Activated naive CD4-positive, alpha-beta T cell treated with anti-CD3 and anti-CD28 coated beads, Interleukin-2, amount 10 ng/mL, durations not matched to agents 7 days and 5 days (primary cell): ENCODE results near the gene SUGCT.

ENCODE experiments used
- CTCF ChIA-PET: fragments of 350-600 bp; sonication (Branson Sonifier 250); formaldehyde crosslinking; loops from one replicate; lab custom pipeline; 2021; ENCODE audit warnings: antibody characterized with exemption; lab: Charles Lee
- DNase-seq: peaks from one replicate; pipeline ENCODE4 v3.0.0-alpha.2; 2020
- H3K27ac Mint-ChIP-seq: one replicate; pipeline ENCODE4 v1.8.0; 2021; ENCODE audit warnings: mild to moderate bottlenecking, moderate library complexity, mixed read lengths
- H3K27me3 Mint-ChIP-seq: one replicate; pipeline ENCODE4 v1.8.0; 2021; ENCODE audit warnings: mild to moderate bottlenecking, mixed read lengths
- H3K36me3 Mint-ChIP-seq: one replicate; pipeline ENCODE4 v1.8.0; 2021; ENCODE audit warnings: mixed read lengths
- H3K4me1 Mint-ChIP-seq: one replicate; pipeline ENCODE4 v1.8.0; 2021; ENCODE audit warnings: mixed read lengths
- H3K4me3 Mint-ChIP-seq: one replicate; pipeline ENCODE4 v1.8.0; 2021; ENCODE audit warnings: mild to moderate bottlenecking, moderate library complexity, mixed read lengths
- H3K9me3 Mint-ChIP-seq: one replicate; pipeline ENCODE4 v1.8.0; 2021; ENCODE audit warnings: mixed read lengths

The SUGCT gene

GRCh38 chr7:40865441-40866233, 730.8 kb downstream of the SUGCT start:
- CTCF ChIA-PET = no interaction called here
- Mint-ChIP-seq H3K36me3 (no peaks in the 10 kb centered on the region), H3K27ac (no peak overlapping the region), H3K9me3 (no peaks in the 10 kb centered on the region), H3K4me3 (no peak overlapping the region), H3K4me1 (no peaks in the 10 kb centered on the region), H3K27me3 (no peaks in the 10 kb centered on the region)
- no peak for DNase-seq

- H3K4me3 Mint-ChIP-seq = no peak overlapping the region
- no peak overlapping the region for H3K27ac Mint-ChIP-seq
- H3K36me3 Mint-ChIP-seq = no peaks in the 10 kb centered on the region
- no peaks in the 10 kb centered on the region for H3K27me3 Mint-ChIP-seq
- H3K9me3 Mint-ChIP-seq = no peaks in the 10 kb centered on the region
- H3K4me1 Mint-ChIP-seq = no peaks in the 10 kb centered on the region
- DNase-seq = no peak
- CTCF ChIA-PET = no interaction called here
Observed at GRCh38 chr7:40866601-40867000, 731.8 kb downstream of the SUGCT start.

DNA sequence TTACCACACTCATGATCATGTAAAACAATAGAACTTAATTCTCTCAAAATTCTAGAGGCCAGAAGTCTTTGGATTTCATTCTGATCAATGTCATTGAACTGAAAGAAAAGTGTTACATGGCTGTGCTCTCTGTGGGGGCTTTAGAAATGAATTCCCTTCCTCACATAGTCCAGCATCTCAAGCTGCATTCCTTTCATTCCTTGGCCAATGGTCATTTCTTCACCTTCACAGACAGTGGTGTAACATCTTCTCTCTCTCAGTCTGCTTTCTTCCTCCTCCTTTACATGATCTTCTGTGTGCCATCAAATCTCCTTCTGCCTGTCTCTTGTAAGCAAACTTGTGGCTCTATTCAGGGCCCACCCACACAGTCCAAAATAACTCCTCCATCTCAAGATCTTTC, 735.3 kb downstream of the SUGCT start:
- no peak overlapping the region for H3K27ac Mint-ChIP-seq
- CTCF ChIA-PET = no interaction called here
- H3K9me3 Mint-ChIP-seq = no peaks in the 10 kb centered on the region
- no peaks in the 10 kb centered on the region for H3K4me1 Mint-ChIP-seq
- H3K36me3 Mint-ChIP-seq = no peaks in the 10 kb centered on the region
- H3K4me3 Mint-ChIP-seq = no peak overlapping the region
- no peaks in the 10 kb centered on the region for H3K27me3 Mint-ChIP-seq
- no peak for DNase-seq

- CTCF ChIA-PET = no interaction called here
- no peaks in the 10 kb centered on the region for H3K36me3 Mint-ChIP-seq
Observed at GRCh38 chr7:40873248-40873647, 738.4 kb downstream of the SUGCT start.

GRCh38 chr7:40874756-40875155, 740.0 kb downstream of the SUGCT start:
- Mint-ChIP-seq H3K9me3 (no peaks in the 10 kb centered on the region), H3K27me3 (no peaks in the 10 kb centered on the region), H3K27ac (no peak overlapping the region), H3K36me3 (no peaks in the 10 kb centered on the region), H3K4me1 (no peaks in the 10 kb centered on the region), H3K4me3 (no peak overlapping the region)
- DNase-seq = no peak
- CTCF ChIA-PET = no interaction called here

More at GRCh38 chr7:40873248-40873647, 738.4 kb downstream of the SUGCT start:
- no peaks in the 10 kb centered on the region for H3K27me3 Mint-ChIP-seq
- no peaks in the 10 kb centered on the region for H3K4me1 Mint-ChIP-seq
- H3K4me3 Mint-ChIP-seq = no peak overlapping the region
- DNase-seq = no peak
- H3K9me3 Mint-ChIP-seq = no peaks in the 10 kb centered on the region
- H3K27ac Mint-ChIP-seq = no peak overlapping the region

GRCh38 chr7:40876601-40877000, 741.8 kb downstream of the SUGCT start:
- H3K36me3 Mint-ChIP-seq = no peaks in the 10 kb centered on the region
- no peak overlapping the region for H3K27ac Mint-ChIP-seq
- CTCF ChIA-PET = no interaction called here
- DNase-seq = no peak
- no peaks in the 10 kb centered on the region for H3K4me1 Mint-ChIP-seq
- H3K27me3 Mint-ChIP-seq = no peaks in the 10 kb centered on the region
- H3K9me3 Mint-ChIP-seq = no peaks in the 10 kb centered on the region
- H3K4me3 Mint-ChIP-seq = no peak overlapping the region

DNA sequence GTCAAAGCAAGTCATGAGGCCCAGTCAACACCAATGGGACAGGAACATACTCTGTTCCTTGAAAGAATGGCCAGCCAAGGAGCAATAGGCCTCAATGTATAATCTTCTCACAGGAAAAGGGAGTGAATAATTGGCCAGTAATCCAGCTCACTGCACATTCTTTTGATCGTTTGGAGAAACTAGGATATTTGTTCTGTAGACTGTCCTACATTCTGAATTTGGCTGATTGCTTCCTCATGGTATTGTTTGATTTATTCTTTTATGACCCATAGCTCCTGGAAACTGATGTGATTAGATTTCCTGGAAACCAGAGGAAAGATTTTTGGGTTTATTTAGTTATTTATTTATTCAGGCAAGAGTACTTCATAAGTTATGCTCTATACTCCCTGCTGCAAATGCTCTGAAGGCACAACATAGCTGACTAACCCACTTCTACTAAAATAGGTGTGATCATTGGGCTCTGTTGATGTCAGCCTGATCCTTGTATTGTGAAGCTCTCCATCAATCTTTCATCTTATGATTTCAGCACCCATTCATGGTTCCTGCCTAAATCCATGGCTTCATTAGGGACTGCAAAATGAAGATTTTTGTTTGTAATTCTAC, 745.2 kb downstream of the SUGCT start:
- Mint-ChIP-seq H3K27me3 (no peaks in the 10 kb centered on the region), H3K27ac (no peak overlapping the region), H3K4me3 (no peak overlapping the region), H3K9me3 (no peaks in the 10 kb centered on the region), H3K36me3 (no peaks in the 10 kb centered on the region), H3K4me1 (no peaks in the 10 kb centered on the region)
- CTCF ChIA-PET = no interaction called here
- no peak for DNase-seq

GRCh38 chr7:40880581-40880980, 745.8 kb downstream of the SUGCT start:
- no peak for DNase-seq
- H3K27me3 Mint-ChIP-seq = no peaks in the 10 kb centered on the region
- CTCF ChIA-PET = no interaction called here

DNA sequence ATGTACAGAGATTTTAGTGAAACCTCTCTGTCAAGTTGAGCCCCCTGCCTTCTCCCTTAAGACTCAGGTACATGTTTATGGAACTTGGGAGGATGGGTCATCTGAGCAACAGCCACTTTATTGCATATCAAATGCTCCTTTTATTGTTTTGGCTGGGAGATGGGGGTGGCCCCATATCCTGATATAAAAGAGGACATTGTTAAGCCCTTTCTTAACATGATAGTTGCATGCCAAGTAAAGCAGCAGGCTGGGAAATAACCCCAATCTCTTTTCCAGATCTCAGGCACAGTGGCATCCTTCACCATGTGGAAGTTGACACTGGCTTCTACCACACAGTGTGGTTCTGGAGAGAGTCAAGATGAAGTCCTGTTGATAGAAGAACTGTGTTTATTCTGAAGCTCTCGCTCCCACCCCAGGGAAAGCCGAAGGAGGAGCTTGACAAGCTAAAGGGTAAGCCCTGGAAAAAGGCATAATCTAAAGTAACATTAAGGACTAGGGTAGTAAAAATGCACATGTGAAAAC, 746.7 kb downstream of the SUGCT start:
- DNase-seq = no peak
- no peak overlapping the region for H3K27ac Mint-ChIP-seq
- CTCF ChIA-PET = no interaction called here
- peaks cover 4% of the 10 kb centered on the region for H3K9me3 Mint-ChIP-seq
- no peaks in the 10 kb centered on the region for H3K4me1 Mint-ChIP-seq
- H3K4me3 Mint-ChIP-seq = no peak overlapping the region
- no peaks in the 10 kb centered on the region for H3K36me3 Mint-ChIP-seq
- H3K27me3 Mint-ChIP-seq = no peaks in the 10 kb centered on the region

More at GRCh38 chr7:40880581-40880980, 745.8 kb downstream of the SUGCT start:
- peaks cover 1% of the 10 kb centered on the region for H3K9me3 Mint-ChIP-seq
- no peaks in the 10 kb centered on the region for H3K36me3 Mint-ChIP-seq
- no peak overlapping the region for H3K27ac Mint-ChIP-seq
- H3K4me3 Mint-ChIP-seq = no peak overlapping the region
- no peaks in the 10 kb centered on the region for H3K4me1 Mint-ChIP-seq

DNA sequence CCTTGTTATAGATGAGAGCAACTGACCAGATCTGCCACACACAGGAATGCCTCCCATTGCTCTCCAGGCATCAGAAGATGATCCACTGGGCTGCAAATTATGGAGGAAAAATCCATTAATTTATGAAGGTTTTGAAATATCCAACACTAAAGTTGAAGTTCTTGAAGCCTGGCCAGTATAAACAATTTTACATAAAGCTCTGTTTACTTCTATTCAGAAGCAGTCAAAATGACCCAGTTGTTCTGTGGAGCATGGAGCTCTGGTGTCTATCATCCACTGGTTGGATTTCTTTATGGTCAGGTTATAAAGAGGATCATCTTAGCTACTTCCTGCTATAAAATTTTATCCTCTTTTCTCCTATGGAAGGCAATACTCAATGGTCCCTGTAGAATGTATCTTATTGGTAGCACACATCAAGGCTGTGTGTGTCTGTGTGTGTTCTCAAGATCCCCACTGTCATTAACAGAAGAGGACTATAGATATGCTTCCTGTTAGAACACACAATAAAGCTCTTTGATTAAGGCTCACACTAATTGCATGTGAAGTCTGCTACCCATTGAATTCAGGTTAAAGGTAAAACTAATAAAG, 747.4 kb downstream of the SUGCT start:
- Mint-ChIP-seq H3K27ac (no peak overlapping the region), H3K4me3 (no peak overlapping the region), H3K4me1 (no peaks in the 10 kb centered on the region), H3K36me3 (no peaks in the 10 kb centered on the region), H3K27me3 (no peaks in the 10 kb centered on the region), H3K9me3 (peaks cover 4% of the 10 kb centered on the region)
- CTCF ChIA-PET = no interaction called here
- no peak for DNase-seq

GRCh38 chr7:40883826-40884225, 749.0 kb downstream of the SUGCT start:
- Mint-ChIP-seq H3K27ac (no peak overlapping the region), H3K4me1 (no peaks in the 10 kb centered on the region), H3K9me3 (peaks cover 4% of the 10 kb centered on the region), H3K27me3 (no peaks in the 10 kb centered on the region), H3K4me3 (no peak overlapping the region), H3K36me3 (no peaks in the 10 kb centered on the region)
- CTCF ChIA-PET = no interaction called here
- DNase-seq = no peak

DNA sequence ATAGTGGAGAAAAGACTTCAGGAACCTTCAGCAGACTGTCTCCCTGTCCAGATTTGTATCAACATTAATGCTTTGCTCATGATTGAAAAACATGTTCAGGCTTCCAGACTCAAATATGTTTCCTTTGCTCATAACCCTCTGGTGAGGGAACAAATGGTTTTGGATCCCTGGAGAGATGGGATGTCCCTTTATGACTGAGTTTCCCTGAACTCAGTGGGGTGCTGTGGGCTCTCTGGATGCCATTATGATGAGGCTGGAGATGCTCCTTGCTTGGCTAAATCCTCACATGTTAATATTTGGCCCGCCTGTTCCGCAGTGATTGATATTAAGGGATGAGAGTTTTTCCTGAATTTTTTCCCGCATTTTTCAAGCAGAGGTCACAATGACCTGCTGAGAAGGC, 749.4 kb downstream of the SUGCT start:
- H3K27me3 Mint-ChIP-seq = no peaks in the 10 kb centered on the region
- DNase-seq = no peak
- H3K4me1 Mint-ChIP-seq = no peaks in the 10 kb centered on the region
- H3K27ac Mint-ChIP-seq = no peak overlapping the region
- H3K36me3 Mint-ChIP-seq = no peaks in the 10 kb centered on the region
- H3K9me3 Mint-ChIP-seq = peaks cover 4% of the 10 kb centered on the region
- H3K4me3 Mint-ChIP-seq = no peak overlapping the region
- CTCF ChIA-PET = no interaction called here

DNA sequence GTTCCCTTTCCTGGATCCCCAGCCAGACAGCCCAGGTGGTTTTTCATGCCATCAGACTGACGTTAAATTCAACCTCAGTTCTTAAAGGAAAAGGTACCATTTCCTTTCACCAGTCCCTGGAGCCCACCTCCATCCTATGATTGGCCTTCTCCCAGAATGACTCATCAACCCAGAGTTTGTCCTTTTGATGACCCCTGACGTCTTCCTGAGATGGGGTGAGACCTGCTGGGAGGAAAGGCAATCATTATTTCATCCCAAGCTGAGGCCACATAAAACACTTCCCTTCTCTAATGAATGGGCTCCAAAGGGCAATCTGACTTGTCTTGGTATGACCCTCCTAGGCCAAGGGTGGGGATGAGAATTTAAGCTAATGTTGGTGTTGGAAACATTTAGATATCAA, 750.7 kb downstream of the SUGCT start:
- CTCF ChIA-PET = no interaction called here
- Mint-ChIP-seq H3K4me3 (no peak overlapping the region), H3K36me3 (no peaks in the 10 kb centered on the region), H3K27ac (no peak overlapping the region), H3K27me3 (no peaks in the 10 kb centered on the region), H3K4me1 (no peaks in the 10 kb centered on the region), H3K9me3 (peaks cover 8% of the 10 kb centered on the region)
- no peak for DNase-seq

GRCh38 chr7:40887099-40887498, 752.3 kb downstream of the SUGCT start:
- Mint-ChIP-seq H3K4me3 (no peak overlapping the region), H3K27ac (no peak overlapping the region), H3K4me1 (no peaks in the 10 kb centered on the region), H3K27me3 (no peaks in the 10 kb centered on the region), H3K9me3 (peaks cover 11% of the 10 kb centered on the region), H3K36me3 (no peaks in the 10 kb centered on the region)
- DNase-seq = no peak
- CTCF ChIA-PET = no interaction called here

DNA sequence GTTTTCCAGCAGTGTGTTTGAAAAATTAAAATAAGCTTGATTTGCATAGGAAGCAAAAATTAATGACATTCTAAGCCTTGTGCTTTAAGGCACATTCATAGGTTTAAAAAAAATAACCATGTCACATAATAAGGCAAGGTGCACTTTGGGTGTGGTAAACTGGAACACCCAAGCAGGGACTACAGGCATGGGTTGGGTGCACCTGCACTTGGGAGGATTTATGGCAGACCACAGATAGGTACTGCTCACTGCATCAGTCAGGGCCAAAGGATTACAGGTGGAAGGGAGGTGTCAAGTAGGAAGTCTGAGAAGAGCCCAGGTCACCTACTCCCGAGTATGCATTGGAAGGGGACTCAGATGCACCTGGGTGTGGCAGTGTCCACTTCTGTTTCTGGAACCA, 753.7 kb downstream of the SUGCT start:
- no peaks in the 10 kb centered on the region for H3K27me3 Mint-ChIP-seq
- DNase-seq = no peak
- H3K4me1 Mint-ChIP-seq = no peaks in the 10 kb centered on the region
- H3K27ac Mint-ChIP-seq = no peak overlapping the region
- CTCF ChIA-PET = no interaction called here
- H3K36me3 Mint-ChIP-seq = no peaks in the 10 kb centered on the region
- peaks cover 11% of the 10 kb centered on the region for H3K9me3 Mint-ChIP-seq
- no peak overlapping the region for H3K4me3 Mint-ChIP-seq
